ENCODE data around the gene SLC25A38. TPM values are rescaled to one million over a fixed set of nuclear protein-coding genes. Genes with fewer than 3 reads are reported as not detected.

SLC25A38 gene
- total RNA-seq, 1 experiment from 2014 or later: 26.7 TPM

GRCh38 chr3:39410893-39411292 lies 27.7 kb downstream of the SLC25A38 start:
- H3K27ac ChIP-seq (ENCODE audit: low read depth, low read length): no peak overlapping the region
- H3K79me2 ChIP-seq (ENCODE audit: insufficient read depth, low read length): peaks cover 51% of the 10 kb centered on the region
- peaks cover 7 to 41% of the 10 kb centered on the region in 2 experiments for H3K4me1 ChIP-seq (ENCODE audit: control insufficient read depth in 1 of 2, insufficient read depth in 2 of 2, low read length in 2 of 2)
- no peaks in the 10 kb centered on the region for H3K9me3 ChIP-seq (ENCODE audit: control insufficient read depth in 1 of 2, insufficient read depth in 1 of 2, low read depth in 1 of 2, low read length in 2 of 2)
- POLR2A ChIA-PET: no interaction called here
- H3K36me3 ChIP-seq (ENCODE audit: control insufficient read depth in 1 of 2, insufficient read depth in 2 of 2, low read length in 2 of 2): peaks cover 50 to 69% of the 10 kb centered on the region in 2 experiments
- H3K4me2 ChIP-seq (ENCODE audit: low read length): no peak overlapping the region
- no peak overlapping the region for H3K9ac ChIP-seq (ENCODE audit: low read length)
- TF ChIP-seq RAD21 (IDR thresholded peaks at IDR 0.05; ENCODE audit: low read depth) (no peak), ELF1 (IDR thresholded peaks at IDR 0.05; ENCODE audit: borderline replicate concordance, low read depth) (no peak), MAX (IDR thresholded peaks at IDR 0.05) (no peak)
- no peaks in the 10 kb centered on the region for H3K9me2 ChIP-seq (ENCODE audit: insufficient read depth)
- CTCF ChIA-PET: no interaction called here
- H3K4me3 ChIP-seq (replicated peaks in 1 of 2; ENCODE audit: low read depth in 1 of 2, low read length in 2 of 2): no peak overlapping the region
- ATAC-seq (no peak), DNase-seq (ENCODE audit: low read depth, low spot score) (no peak)
- H2AFZ ChIP-seq (ENCODE audit: low read depth, low read length, poor library complexity, severe bottlenecking): no peak overlapping the region
- intact Hi-C loops (cut with micrococcal nuclease): loop anchor here (10.0 kb wide), 1 partner anchor 904 kb away; no protein-coding TSS in a partner anchor
- no TSS peak for BruUV-seq (replicated peaks)
- H3K27me3 ChIP-seq (ENCODE audit: insufficient read depth, low read length): no peaks in the 10 kb centered on the region
- H4K20me1 ChIP-seq (ENCODE audit: insufficient read depth): peaks cover 52% of the 10 kb centered on the region; the same call in 1 of the 2 replicates
- RAD21 ChIA-PET (ENCODE audit: low non-redundant PET in 1 of 2, low total read pairs in 2 of 2, uncharacterized antibody in 2 of 2, unreplicated experiment in 2 of 2): no interaction called here

GRCh38 chr3:39412668-39413260 lies 29.6 kb downstream of the SLC25A38 start:
- no peak overlapping the region for H3K4me2 ChIP-seq (ENCODE audit: low read length)
- ChIA-PET RAD21 (ENCODE audit: low non-redundant PET in 1 of 2, low total read pairs in 2 of 2, uncharacterized antibody in 2 of 2, unreplicated experiment in 2 of 2) (no interaction called here), CTCF (no interaction called here), POLR2A (interaction anchor here (1.9 kb wide), 1 partner anchor 11 kb away, joined by 4 read pairs; no protein-coding TSS in a partner anchor)
- no peak overlapping the region for H3K27ac ChIP-seq (ENCODE audit: low read depth, low read length)
- H3K9me2 ChIP-seq (ENCODE audit: insufficient read depth): no peaks in the 10 kb centered on the region
- ATAC-seq: no peak
- no TSS peak for BruUV-seq (replicated peaks)
- H4K20me1 ChIP-seq (ENCODE audit: insufficient read depth): peaks cover 52% of the 10 kb centered on the region; the same call in 1 of the 2 replicates
- intact Hi-C loops (cut with micrococcal nuclease): loop anchor here (10.0 kb wide), 1 partner anchor 902 kb away; no protein-coding TSS in a partner anchor
- no peaks in the 10 kb centered on the region for H3K27me3 ChIP-seq (ENCODE audit: insufficient read depth, low read length)
- no peaks in the 10 kb centered on the region for H3K9me3 ChIP-seq (ENCODE audit: control insufficient read depth in 1 of 2, insufficient read depth in 1 of 2, low read depth in 1 of 2, low read length in 2 of 2)
- peaks cover 42 to 61% of the 10 kb centered on the region in 2 experiments for H3K36me3 ChIP-seq (ENCODE audit: control insufficient read depth in 1 of 2, insufficient read depth in 2 of 2, low read length in 2 of 2)
- no peak overlapping the region for H2AFZ ChIP-seq (ENCODE audit: low read depth, low read length, poor library complexity, severe bottlenecking)
- H3K4me3 ChIP-seq (replicated peaks in 1 of 2; ENCODE audit: low read depth in 1 of 2, low read length in 2 of 2): no peak overlapping the region
- DNase-seq (ENCODE audit: low read depth, low spot score): no peak
- peaks cover 6 to 34% of the 10 kb centered on the region in 2 experiments; a peak in 3 of 4 replicates for H3K4me1 ChIP-seq (ENCODE audit: control insufficient read depth in 1 of 2, insufficient read depth in 2 of 2, low read length in 2 of 2)
- peaks cover 39% of the 10 kb centered on the region for H3K79me2 ChIP-seq (ENCODE audit: insufficient read depth, low read length)
- no peak overlapping the region for H3K9ac ChIP-seq (ENCODE audit: low read length)
- TF ChIP-seq ZFX (IDR thresholded peaks at IDR 0.05): no peak
- no peak for TF ChIP-seq POLR2AphosphoS5 (IDR thresholded peaks at IDR 0.05; ENCODE audit: low read depth, low read length)
- no peak for TF ChIP-seq EZH2phosphoT487 (IDR thresholded peaks at IDR 0.05; ENCODE audit: borderline replicate concordance)
- TF ChIP-seq SP1 (IDR thresholded peaks at IDR 0.05; ENCODE audit: low read depth): no peak
- TF ChIP-seq YY1 (IDR thresholded peaks at IDR 0.05; ENCODE audit: extremely low read depth, insufficient replicate concordance, low read depth, low read length): no peak

Data from HCT116 (cell line).